Ectodermal cell (in vitro differentiated cells): ENCODE data around the gene MARS1.
A peak's percentile ranks its signal among the peaks of the same experiment; 100 is the strongest.

Experiments used
- H3K27ac ChIP-seq: 2 replicates; pipeline ENCODE4 v1.7.0; 2013; ENCODE audit warnings: mild to moderate bottlenecking, low read depth, low read length; ENCODE audit not compliant: insufficient read depth, poor library complexity, severe bottlenecking
- H3K27me3 ChIP-seq: 2 replicates; pipeline ENCODE4 v1.7.0; 2013; ENCODE audit warnings: mild to moderate bottlenecking, low read length; ENCODE audit not compliant: insufficient read depth, control insufficient read depth, poor library complexity, severe bottlenecking
- H3K36me3 ChIP-seq: one replicate; pipeline ENCODE4 v1.7.0; 2013; ENCODE audit warnings: low read length; ENCODE audit not compliant: control insufficient read depth, insufficient read depth
- H3K4me1 ChIP-seq: one replicate; pipeline ENCODE4 v1.7.0; 2013; ENCODE audit warnings: low read length; ENCODE audit not compliant: control insufficient read depth, insufficient read depth
- H3K4me3 ChIP-seq: 2 replicates; pipeline ENCODE4 v1.7.0; 2013; ENCODE audit warnings: low read depth, low read length, control low read depth; ENCODE audit not compliant: insufficient read depth
- H3K9me3 ChIP-seq: 2 replicates; pipeline ENCODE4 v1.7.0; 2013; ENCODE audit warnings: mild to moderate bottlenecking, low read length, moderate library complexity; ENCODE audit not compliant: control insufficient read depth
- WGBS, 2 experiments: methylation state at CpG; one replicate each; pipeline ENCODE4 v1.1.7; 2013; ENCODE audit warnings: missing lambda C conversion rate in 2 of 2; 5-methylcytosine and 5-hydroxymethylcytosine counted together

MARS1 gene

DNA sequence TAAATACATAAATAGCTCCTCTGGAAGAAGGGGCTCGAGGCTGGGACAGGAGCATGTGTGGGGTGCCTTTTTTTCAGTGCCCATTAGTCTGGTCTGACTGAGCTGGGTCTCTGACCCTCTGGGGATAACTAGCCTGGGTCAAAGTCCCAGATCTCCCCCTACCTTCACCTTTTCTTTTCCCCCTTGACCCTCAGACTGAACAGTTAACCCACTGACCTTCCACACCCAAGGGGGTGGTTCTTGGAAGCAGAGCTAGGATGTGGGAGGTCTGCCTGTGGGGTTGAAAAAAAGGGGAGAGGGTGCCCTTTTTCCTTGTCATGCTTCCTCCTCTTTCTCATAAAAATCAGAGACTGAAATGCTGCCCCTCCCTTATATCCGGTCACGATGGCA, 29.2 kb upstream of the MARS1 start:
- 25 to 32% methylated on average over 3 of the region's 3 CpGs for WGBS, 2 experiments
- Histone ChIP-seq H3K9me3 (no peaks in the 10 kb centered on the region), H3K4me3 (peak overlapping the region; percentile 48), H3K36me3 (no peaks in the 10 kb centered on the region), H3K27ac (no peak overlapping the region), H3K27me3 (peaks cover 21% of the 10 kb centered on the region), H3K4me1 (peaks cover 36% of the 10 kb centered on the region)

- Histone ChIP-seq H3K4me3 (peak overlapping the region; percentile 48), H3K27me3 (peaks cover 21% of the 10 kb centered on the region), H3K27ac (no peak overlapping the region), H3K36me3 (no peaks in the 10 kb centered on the region), H3K4me1 (peaks cover 36% of the 10 kb centered on the region), H3K9me3 (no peaks in the 10 kb centered on the region)
- 0 to 1% methylated on average over 24 of the region's 24 CpGs for WGBS, 2 experiments
Observed at GRCh38 chr12:57459055-57459749, 28.7 kb upstream of the MARS1 start.

GRCh38 chr12:57459750-57460467, 28.0 kb upstream of the MARS1 start, which contains the start of gene GLI1:
Gene GLI1, plus strand, starts transcription at chr12:57459785. Its CDS starts 3,907 bp downstream, at chr12:57463692.
- 0 to 1% methylated on average over 20 to 35 of the region's 36 CpGs for WGBS, 2 experiments
- Histone ChIP-seq H3K4me1 (peaks cover 32% of the 10 kb centered on the region), H3K27ac (no peak within 1 kb of the TSS)

GRCh38 chr12:57460468-57460784, 27.4 kb upstream of the MARS1 start:
- Histone ChIP-seq H3K27ac (no peak overlapping the region), H3K36me3 (no peaks in the 10 kb centered on the region), H3K4me1 (peaks cover 27% of the 10 kb centered on the region), H3K9me3 (no peaks in the 10 kb centered on the region), H3K4me3 (no peak overlapping the region), H3K27me3 (peaks cover 21% of the 10 kb centered on the region)
- 1 to 2% methylated on average over 6 of the region's 6 CpGs for WGBS, 2 experiments

More at GRCh38 chr12:57459750-57460467, 28.0 kb upstream of the MARS1 start, which contains the start of gene GLI1:
- peak within 1 kb of the TSS; percentile 48 for H3K4me3 ChIP-seq
- no peaks in the 10 kb centered on the region for H3K9me3 ChIP-seq
- H3K27me3 ChIP-seq: peaks cover 21% of the 10 kb centered on the region
- no peaks in the 10 kb centered on the region for H3K36me3 ChIP-seq

GRCh38 chr12:57460841-57461275, 27.0 kb upstream of the MARS1 start:
- peak overlapping the region; percentile 31 for H3K4me3 ChIP-seq
- 0% methylated on average over 19 of the region's 19 CpGs for WGBS, 2 experiments
- peak overlapping the region; percentile 64 for H3K27ac ChIP-seq
- no peaks in the 10 kb centered on the region for H3K9me3 ChIP-seq
- peaks cover 21% of the 10 kb centered on the region for H3K27me3 ChIP-seq
- peaks cover 24% of the 10 kb centered on the region for H3K4me1 ChIP-seq
- H3K36me3 ChIP-seq: no peaks in the 10 kb centered on the region

GRCh38 chr12:57461276-57461916, 26.5 kb upstream of the MARS1 start:
- Histone ChIP-seq H3K4me3 (peak overlapping the region; percentile 31), H3K9me3 (no peaks in the 10 kb centered on the region), H3K4me1 (peaks cover 24% of the 10 kb centered on the region), H3K27me3 (peaks cover 21% of the 10 kb centered on the region), H3K36me3 (no peaks in the 10 kb centered on the region), H3K27ac (peak overlapping the region; percentile 64)
- WGBS, 2 experiments: 0% methylated on average over 31 to 32 of the region's 32 CpGs

DNA sequence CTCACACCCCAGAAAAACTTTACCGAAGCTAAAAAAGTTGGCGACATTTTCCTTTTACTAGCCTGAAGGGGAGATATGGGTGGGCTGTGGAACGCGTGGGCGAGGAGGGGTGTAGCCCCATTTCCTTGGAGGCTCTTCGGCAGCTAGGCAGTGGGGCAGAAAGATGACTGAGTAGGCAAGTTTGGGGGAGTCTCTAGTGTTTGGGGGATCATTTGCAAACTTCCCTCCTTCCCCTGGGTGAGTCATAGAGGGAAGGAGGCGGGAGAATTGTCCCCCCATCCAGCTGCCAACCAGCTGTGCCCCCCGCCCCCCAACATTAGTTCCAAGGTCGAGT, 26.0 kb upstream of the MARS1 start:
- no peaks in the 10 kb centered on the region for H3K36me3 ChIP-seq
- H3K4me1 ChIP-seq: peaks cover 24% of the 10 kb centered on the region
- H3K4me3 ChIP-seq: peak overlapping the region; percentile 31
- H3K27ac ChIP-seq: peak overlapping the region; percentile 58
- no peaks in the 10 kb centered on the region for H3K9me3 ChIP-seq
- WGBS, 2 experiments: 1% methylated on average over 8 to 9 of the region's 9 CpGs
- peaks cover 21% of the 10 kb centered on the region for H3K27me3 ChIP-seq

- Histone ChIP-seq H3K4me3 (peak overlapping the region; percentile 31), H3K36me3 (no peaks in the 10 kb centered on the region), H3K4me1 (peaks cover 24% of the 10 kb centered on the region), H3K27me3 (peaks cover 21% of the 10 kb centered on the region), H3K27ac (peak overlapping the region; percentile 82), H3K9me3 (no peaks in the 10 kb centered on the region)
- WGBS, 2 experiments: 0% methylated on average over 28 of the region's 28 CpGs
Observed at GRCh38 chr12:57462251-57462911, 25.5 kb upstream of the MARS1 start.

- 31 to 36% methylated on average over 5 of the region's 5 CpGs for WGBS, 2 experiments
- H3K27me3 ChIP-seq: peaks cover 21% of the 10 kb centered on the region
- no peaks in the 10 kb centered on the region for H3K36me3 ChIP-seq
- H3K4me1 ChIP-seq: peaks cover 24% of the 10 kb centered on the region
- H3K4me3 ChIP-seq: no peak overlapping the region
- H3K27ac ChIP-seq: no peak overlapping the region
- no peaks in the 10 kb centered on the region for H3K9me3 ChIP-seq
Observed at GRCh38 chr12:57462912-57463253, 25.0 kb upstream of the MARS1 start.

GRCh38 chr12:57464569-57464968, 23.3 kb upstream of the MARS1 start:
- H3K4me1 ChIP-seq: peaks cover 19% of the 10 kb centered on the region
- no peak overlapping the region for H3K4me3 ChIP-seq
- peaks cover 21% of the 10 kb centered on the region for H3K27me3 ChIP-seq
- H3K27ac ChIP-seq: no peak overlapping the region
- H3K9me3 ChIP-seq: no peaks in the 10 kb centered on the region
- no peaks in the 10 kb centered on the region for H3K36me3 ChIP-seq
- 93 to 95% methylated on average over 12 of the region's 12 CpGs for WGBS, 2 experiments
